ENCODE measurements around the gene GPR84.

Gene GPR84

DNA sequence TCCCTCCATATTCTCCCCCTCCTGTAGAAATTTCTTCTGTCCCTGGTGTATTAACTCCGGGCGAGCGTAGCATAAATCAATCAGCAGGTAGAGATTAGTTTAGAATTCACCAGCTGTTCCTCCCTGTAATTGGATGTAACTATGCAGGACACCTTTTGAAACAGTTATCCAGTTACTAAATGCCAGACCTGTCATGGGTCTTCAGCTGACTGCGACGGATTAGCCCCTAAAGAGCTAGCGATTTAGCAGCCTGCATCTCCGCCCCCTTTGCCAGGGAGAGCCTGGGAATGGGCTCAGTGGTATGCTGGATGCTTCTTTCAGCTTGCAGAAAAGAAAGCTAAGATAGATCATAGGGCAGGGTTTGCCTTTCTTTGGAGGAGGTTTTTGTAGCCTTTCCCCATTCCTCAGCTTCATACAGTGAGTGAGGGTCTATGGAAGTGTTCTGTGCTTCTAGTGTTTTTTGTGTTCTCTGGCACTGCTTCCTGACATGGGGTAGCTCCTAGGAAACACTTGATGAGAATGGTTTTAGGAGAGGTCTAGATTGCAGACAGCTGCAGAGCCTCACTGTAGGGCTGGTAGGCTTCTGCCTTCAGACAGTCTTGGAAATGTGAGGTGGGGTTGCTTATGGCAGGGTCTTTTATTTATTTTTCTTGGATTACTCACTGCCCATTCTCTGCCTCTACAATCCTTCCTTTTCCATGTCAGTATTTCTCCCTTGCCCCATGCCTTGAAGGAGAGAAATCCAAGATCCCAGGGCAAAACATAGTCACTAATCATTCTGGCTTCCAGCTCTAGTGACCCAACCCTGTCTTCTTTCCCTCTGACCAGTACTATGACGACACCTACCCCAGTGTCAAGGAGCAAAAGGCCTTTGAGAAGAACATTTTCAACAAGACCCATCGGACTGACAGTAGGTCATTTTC, 22.6 kb downstream of the GPR84 start:
- Histone ChIP-seq H3K4me1 (ENCODE audit: insufficient read depth, insufficient read length) (peaks cover 2% of the 10 kb centered on the region), H3K27me3 (ENCODE audit: insufficient read depth, insufficient read length) (no peaks in the 10 kb centered on the region), H3K9ac (ENCODE audit: insufficient read length, low read depth) (no peak overlapping the region), H3K9me3 (ENCODE audit: insufficient read depth, low read length) (no peaks in the 10 kb centered on the region), H3K36me3 (ENCODE audit: insufficient read depth, insufficient read length, low read length) (peaks cover 63% of the 10 kb centered on the region), H3K4me3 (ENCODE audit: insufficient read length, low read depth) (no peak overlapping the region)
- TF ChIP-seq ZNF274 (IDR thresholded peaks at IDR 0.05; ENCODE audit: low read depth, low read length) = no peak
- no peak for TF ChIP-seq SUZ12 (IDR thresholded peaks at IDR 0.05; ENCODE audit: extremely low read depth, insufficient read depth, insufficient read length)
- TF ChIP-seq YY1 (IDR thresholded peaks at IDR 0.05; ENCODE audit: insufficient read depth, insufficient read length) = no peak
- DNase-seq (ENCODE audit: low read depth, low spot score) = no peak

GRCh38 chr12:54340846-54341245, 23.4 kb downstream of the GPR84 start:
- no peaks in the 10 kb centered on the region for H3K27me3 ChIP-seq (ENCODE audit: insufficient read depth, insufficient read length)
- H3K9me3 ChIP-seq (ENCODE audit: insufficient read depth, low read length) = no peaks in the 10 kb centered on the region
- H3K4me1 ChIP-seq (ENCODE audit: insufficient read depth, insufficient read length) = peaks cover 2% of the 10 kb centered on the region
- no peak for DNase-seq (ENCODE audit: low read depth, low spot score)
- TF ChIP-seq YY1 (IDR thresholded peaks at IDR 0.05; ENCODE audit: insufficient read depth, insufficient read length) (no peak), ZNF274 (IDR thresholded peaks at IDR 0.05; ENCODE audit: low read depth, low read length) (no peak), SUZ12 (IDR thresholded peaks at IDR 0.05; ENCODE audit: extremely low read depth, insufficient read depth, insufficient read length) (no peak)
- peaks cover 56% of the 10 kb centered on the region for H3K36me3 ChIP-seq (ENCODE audit: insufficient read depth, insufficient read length, low read length)
- no peak overlapping the region for H3K4me3 ChIP-seq (ENCODE audit: insufficient read length, low read depth)
- no peak overlapping the region for H3K9ac ChIP-seq (ENCODE audit: insufficient read length, low read depth)

GRCh38 chr12:54338698-54339296, 25.5 kb downstream of the GPR84 start:
- no peak overlapping the region for H3K4me3 ChIP-seq (ENCODE audit: insufficient read length, low read depth)
- TF ChIP-seq SUZ12 (IDR thresholded peaks at IDR 0.05; ENCODE audit: extremely low read depth, insufficient read depth, insufficient read length) = no peak
- TF ChIP-seq YY1 (IDR thresholded peaks at IDR 0.05; ENCODE audit: insufficient read depth, insufficient read length) = no peak
- TF ChIP-seq ZNF274 (IDR thresholded peaks at IDR 0.05; ENCODE audit: low read depth, low read length) = no peak
- no peaks in the 10 kb centered on the region for H3K9me3 ChIP-seq (ENCODE audit: insufficient read depth, low read length)
- H3K9ac ChIP-seq (ENCODE audit: insufficient read length, low read depth) = no peak overlapping the region
- DNase-seq (ENCODE audit: low read depth, low spot score) = no peak
- H3K4me1 ChIP-seq (ENCODE audit: insufficient read depth, insufficient read length) = peaks cover 2% of the 10 kb centered on the region
- peaks cover 41% of the 10 kb centered on the region for H3K36me3 ChIP-seq (ENCODE audit: insufficient read depth, insufficient read length, low read length)
- no peaks in the 10 kb centered on the region for H3K27me3 ChIP-seq (ENCODE audit: insufficient read depth, insufficient read length)

DNA sequence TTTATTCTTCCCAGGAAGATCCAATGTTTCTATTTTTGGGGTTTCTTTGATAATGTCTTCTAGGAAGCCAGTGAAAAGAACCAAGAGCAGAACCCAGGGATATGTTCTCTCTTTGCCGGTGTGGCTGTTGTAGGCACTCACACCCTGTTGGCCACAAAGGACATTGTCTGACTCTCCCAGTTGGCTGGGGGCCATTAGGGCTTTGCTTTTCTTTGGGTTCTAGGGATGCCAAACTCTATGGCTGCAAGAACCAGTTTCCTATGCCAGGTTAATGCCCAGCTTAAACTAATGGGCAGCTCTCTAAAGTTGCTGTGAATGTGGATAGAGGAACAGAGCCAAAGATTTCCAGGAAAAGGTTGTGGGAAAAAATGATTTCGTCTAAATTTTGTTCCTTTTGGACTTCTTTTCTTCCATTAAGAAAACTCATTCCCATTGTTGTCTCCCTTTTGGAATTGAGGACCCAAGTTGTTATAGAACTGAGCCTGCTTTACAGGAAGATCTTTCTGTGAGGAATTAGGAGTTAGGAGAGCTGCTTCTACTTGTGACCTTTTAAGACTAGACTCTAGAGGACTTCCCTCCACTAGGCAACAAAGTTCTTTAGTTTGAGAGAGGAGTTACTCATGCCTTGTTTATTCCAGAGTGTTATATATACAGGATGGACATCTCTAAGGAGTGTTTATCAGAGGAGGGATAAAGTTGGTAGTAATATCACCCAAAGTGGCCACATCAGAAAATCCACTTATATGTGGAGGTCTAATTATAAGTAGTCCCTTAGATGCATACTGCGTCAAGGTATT, 26.2 kb downstream of the GPR84 start:
- Histone ChIP-seq H3K36me3 (ENCODE audit: insufficient read depth, insufficient read length, low read length) (peaks cover 41% of the 10 kb centered on the region), H3K9ac (ENCODE audit: insufficient read length, low read depth) (no peak overlapping the region), H3K27me3 (ENCODE audit: insufficient read depth, insufficient read length) (no peaks in the 10 kb centered on the region), H3K4me3 (ENCODE audit: insufficient read length, low read depth) (no peak overlapping the region), H3K4me1 (ENCODE audit: insufficient read depth, insufficient read length) (peaks cover 2% of the 10 kb centered on the region), H3K9me3 (ENCODE audit: insufficient read depth, low read length) (no peaks in the 10 kb centered on the region)
- TF ChIP-seq YY1 (IDR thresholded peaks at IDR 0.05; ENCODE audit: insufficient read depth, insufficient read length) (no peak), ZNF274 (IDR thresholded peaks at IDR 0.05; ENCODE audit: low read depth, low read length) (no peak), SUZ12 (IDR thresholded peaks at IDR 0.05; ENCODE audit: extremely low read depth, insufficient read depth, insufficient read length) (no peak)
- DNase-seq (ENCODE audit: low read depth, low spot score) = no peak

DNA sequence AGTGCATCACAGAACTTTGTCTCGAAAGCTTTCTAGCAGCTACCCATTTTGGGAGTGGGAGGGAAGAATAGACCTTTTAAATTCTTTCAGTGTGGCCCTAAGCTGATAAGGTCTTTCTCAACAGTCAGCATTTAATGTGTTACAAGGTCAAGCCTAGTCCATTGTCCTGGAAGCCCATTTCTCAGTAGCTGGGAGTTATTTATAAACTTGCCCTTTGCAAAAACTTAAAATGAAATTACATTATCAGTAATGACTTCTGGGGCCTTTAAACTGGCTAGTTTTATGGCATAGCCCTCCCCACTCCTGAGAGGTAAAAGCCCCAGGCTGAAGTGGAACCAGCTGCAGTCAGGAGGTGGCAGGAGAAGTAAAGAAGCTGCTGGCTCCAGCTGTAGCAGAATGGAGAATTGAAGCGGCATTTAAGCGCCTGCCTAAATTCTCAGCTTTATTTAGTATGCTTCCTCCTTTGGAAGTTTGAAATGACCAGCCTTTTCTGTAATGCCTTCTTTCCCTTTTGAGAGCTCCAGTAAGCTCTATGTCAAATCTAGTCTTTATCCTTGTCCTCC, 26.9 kb downstream of the GPR84 start:
- no peaks in the 10 kb centered on the region for H3K9me3 ChIP-seq (ENCODE audit: insufficient read depth, low read length)
- H3K9ac ChIP-seq (ENCODE audit: insufficient read length, low read depth) = no peak overlapping the region
- DNase-seq (ENCODE audit: low read depth, low spot score) = no peak
- peaks cover 34% of the 10 kb centered on the region for H3K36me3 ChIP-seq (ENCODE audit: insufficient read depth, insufficient read length, low read length)
- no peaks in the 10 kb centered on the region for H3K27me3 ChIP-seq (ENCODE audit: insufficient read depth, insufficient read length)
- no peak for TF ChIP-seq SUZ12 (IDR thresholded peaks at IDR 0.05; ENCODE audit: extremely low read depth, insufficient read depth, insufficient read length)
- no peak for TF ChIP-seq YY1 (IDR thresholded peaks at IDR 0.05; ENCODE audit: insufficient read depth, insufficient read length)
- TF ChIP-seq ZNF274 (IDR thresholded peaks at IDR 0.05; ENCODE audit: low read depth, low read length) = no peak
- H3K4me3 ChIP-seq (ENCODE audit: insufficient read length, low read depth) = no peak overlapping the region
- H3K4me1 ChIP-seq (ENCODE audit: insufficient read depth, insufficient read length) = peaks cover 2% of the 10 kb centered on the region

DNA sequence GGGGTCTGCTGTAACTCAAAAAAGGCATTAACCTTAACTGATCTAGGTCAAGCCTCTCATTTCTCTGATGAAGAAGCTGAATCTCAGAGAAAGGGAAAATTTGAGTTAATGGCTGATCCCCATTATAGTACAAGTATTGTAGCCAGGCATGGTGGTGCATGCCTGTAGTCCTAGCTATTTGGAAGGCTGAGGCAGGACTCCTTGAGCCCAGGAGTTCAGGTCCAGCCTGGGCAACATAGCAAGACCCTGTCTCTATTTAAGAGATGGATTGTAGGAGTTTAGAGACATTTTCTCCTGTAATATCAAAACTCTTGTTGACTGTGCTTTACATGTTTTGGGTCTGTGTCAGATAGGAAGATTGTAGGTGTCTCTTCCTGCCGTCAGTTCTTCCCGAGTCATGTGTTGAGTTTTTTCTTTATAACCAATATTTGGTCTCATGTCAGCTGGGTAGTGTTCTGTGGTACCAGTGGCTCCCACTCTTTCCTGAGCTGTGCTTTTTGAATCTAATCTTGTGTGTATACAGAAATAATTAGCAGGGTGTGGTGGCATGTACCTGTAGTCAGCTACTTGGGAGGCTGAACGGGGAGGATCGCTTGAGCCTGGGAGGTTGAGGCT, 30.8 kb downstream of the GPR84 start:
- TF ChIP-seq ZNF274 (IDR thresholded peaks at IDR 0.05; ENCODE audit: low read depth, low read length) = no peak
- no peak for TF ChIP-seq SUZ12 (IDR thresholded peaks at IDR 0.05; ENCODE audit: extremely low read depth, insufficient read depth, insufficient read length)
- TF ChIP-seq YY1 (IDR thresholded peaks at IDR 0.05; ENCODE audit: insufficient read depth, insufficient read length) = no peak
- Histone ChIP-seq H3K36me3 (ENCODE audit: insufficient read depth, insufficient read length, low read length) (peaks cover 26% of the 10 kb centered on the region), H3K4me3 (ENCODE audit: insufficient read length, low read depth) (no peak overlapping the region), H3K9ac (ENCODE audit: insufficient read length, low read depth) (no peak overlapping the region), H3K27me3 (ENCODE audit: insufficient read depth, insufficient read length) (no peaks in the 10 kb centered on the region), H3K4me1 (ENCODE audit: insufficient read depth, insufficient read length) (no peaks in the 10 kb centered on the region), H3K9me3 (ENCODE audit: insufficient read depth, low read length) (no peaks in the 10 kb centered on the region)
- DNase-seq (ENCODE audit: low read depth, low spot score) = no peak

Measured in NT2/D1 (cell line).